IPS-15b (cell line): Measurements from ENCODE around the gene DDX39A.

Source experiments
- H3K27me3 ChIP-seq: one replicate; pipeline ENCODE4 v1.6.1; 2013; ENCODE audit warnings: low read length; ENCODE audit not compliant: control insufficient read depth, insufficient read depth
- H3K36me3 ChIP-seq: one replicate; pipeline ENCODE4 v1.6.1; 2013; ENCODE audit warnings: low read length; ENCODE audit not compliant: control insufficient read depth, insufficient read depth
- H3K4me1 ChIP-seq: one replicate; pipeline ENCODE4 v1.6.1; 2013; ENCODE audit warnings: mild to moderate bottlenecking, low read length; ENCODE audit not compliant: control insufficient read depth, insufficient read depth
- H3K4me3 ChIP-seq: one replicate; pipeline ENCODE4 v1.5.1; 2013; ENCODE audit warnings: low read depth, low read length
- H3K9ac ChIP-seq: one replicate; pipeline ENCODE4 v1.6.1; 2013; ENCODE audit warnings: low read depth, mild to moderate bottlenecking, low read length
- H3K9me3 ChIP-seq: one replicate; pipeline ENCODE4 v1.6.1; 2013; ENCODE audit warnings: mild to moderate bottlenecking, low read length; ENCODE audit not compliant: control insufficient read depth, insufficient read depth

DDX39A gene

GRCh38 chr19:14443632-14444216 is 24.6 kb upstream of the DDX39A start:
- Histone ChIP-seq H3K9me3 (no peaks in the 10 kb centered on the region), H3K36me3 (peaks cover 41% of the 10 kb centered on the region), H3K4me3 (no peak overlapping the region), H3K27me3 (no peaks in the 10 kb centered on the region), H3K9ac (no peak overlapping the region), H3K4me1 (no peaks in the 10 kb centered on the region)

- Histone ChIP-seq H3K9me3 (no peaks in the 10 kb centered on the region), H3K36me3 (peaks cover 36% of the 10 kb centered on the region), H3K27me3 (no peaks in the 10 kb centered on the region), H3K4me3 (no peak overlapping the region), H3K9ac (no peak overlapping the region), H3K4me1 (no peaks in the 10 kb centered on the region)
These were observed 23.9 kb upstream of the DDX39A start for GRCh38 chr19:14442891-14443631.

- no peaks in the 10 kb centered on the region for H3K27me3 ChIP-seq
- H3K4me3 ChIP-seq: no peak overlapping the region
- no peaks in the 10 kb centered on the region for H3K4me1 ChIP-seq
- H3K9ac ChIP-seq: peak overlapping the region; percentile 24
- peaks cover 33% of the 10 kb centered on the region for H3K36me3 ChIP-seq
- H3K9me3 ChIP-seq: no peaks in the 10 kb centered on the region
These were observed 22.1 kb upstream of the DDX39A start for GRCh38 chr19:14441041-14441938.

GRCh38 chr19:14440049-14440448 is 20.9 kb upstream of the DDX39A start:
- peak overlapping the region; percentile 24 for H3K9ac ChIP-seq
- H3K36me3 ChIP-seq: peaks cover 29% of the 10 kb centered on the region
- no peak overlapping the region for H3K4me3 ChIP-seq

GRCh38 chr19:14439014-14439413 is 19.9 kb upstream of the DDX39A start:
- Histone ChIP-seq H3K4me3 (no peak overlapping the region), H3K27me3 (no peaks in the 10 kb centered on the region), H3K36me3 (peaks cover 23% of the 10 kb centered on the region), H3K9ac (no peak overlapping the region), H3K4me1 (no peaks in the 10 kb centered on the region), H3K9me3 (no peaks in the 10 kb centered on the region)

More at GRCh38 chr19:14440049-14440448, 20.9 kb upstream of the DDX39A start:
- no peaks in the 10 kb centered on the region for H3K4me1 ChIP-seq
- H3K27me3 ChIP-seq: no peaks in the 10 kb centered on the region
- no peaks in the 10 kb centered on the region for H3K9me3 ChIP-seq

- Histone ChIP-seq H3K9ac (no peak overlapping the region), H3K27me3 (no peaks in the 10 kb centered on the region), H3K4me1 (no peaks in the 10 kb centered on the region), H3K4me3 (no peak overlapping the region), H3K36me3 (peaks cover 11% of the 10 kb centered on the region), H3K9me3 (no peaks in the 10 kb centered on the region)
These were observed 18.5 kb upstream of the DDX39A start for GRCh38 chr19:14437578-14438140.

DNA sequence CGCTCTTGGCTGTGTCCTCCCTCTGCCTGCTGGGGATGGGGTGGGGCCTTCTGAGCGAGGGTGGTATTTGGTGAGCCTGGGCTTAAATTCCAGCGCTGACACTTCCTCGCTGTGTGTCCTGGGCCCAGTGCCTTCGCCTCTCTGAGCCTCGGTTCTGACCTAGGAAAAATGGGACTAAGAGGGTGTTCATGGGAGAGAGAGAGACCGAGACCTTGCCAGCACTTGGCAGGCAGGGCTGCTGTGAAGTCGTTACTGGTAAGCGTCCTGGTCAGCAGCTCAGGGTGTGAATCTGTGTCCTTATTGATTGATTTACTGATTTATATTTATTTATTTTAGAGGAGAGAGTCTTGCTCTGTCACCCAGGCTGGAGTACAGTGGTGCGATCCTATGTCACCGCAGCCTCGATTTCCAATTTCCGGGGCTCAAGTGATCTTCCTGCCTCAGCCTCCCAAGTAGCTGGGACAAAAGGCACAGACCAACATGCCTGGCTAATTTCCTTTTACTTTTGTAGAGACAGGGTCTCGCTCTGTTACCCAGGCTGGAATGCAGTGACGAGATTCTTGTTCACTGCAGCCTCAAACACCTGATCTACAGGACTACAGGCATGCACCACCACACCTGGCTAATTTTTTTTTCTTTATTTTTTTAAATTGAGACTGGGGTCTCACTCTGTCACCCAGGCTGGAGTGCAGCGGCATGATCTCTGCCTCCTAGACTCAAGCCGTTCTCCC is 16.3 kb upstream of the DDX39A start:
- Histone ChIP-seq H3K9me3 (no peaks in the 10 kb centered on the region), H3K9ac (no peak overlapping the region), H3K4me3 (no peak overlapping the region), H3K27me3 (no peaks in the 10 kb centered on the region), H3K4me1 (no peaks in the 10 kb centered on the region), H3K36me3 (peaks cover 3% of the 10 kb centered on the region)

DNA sequence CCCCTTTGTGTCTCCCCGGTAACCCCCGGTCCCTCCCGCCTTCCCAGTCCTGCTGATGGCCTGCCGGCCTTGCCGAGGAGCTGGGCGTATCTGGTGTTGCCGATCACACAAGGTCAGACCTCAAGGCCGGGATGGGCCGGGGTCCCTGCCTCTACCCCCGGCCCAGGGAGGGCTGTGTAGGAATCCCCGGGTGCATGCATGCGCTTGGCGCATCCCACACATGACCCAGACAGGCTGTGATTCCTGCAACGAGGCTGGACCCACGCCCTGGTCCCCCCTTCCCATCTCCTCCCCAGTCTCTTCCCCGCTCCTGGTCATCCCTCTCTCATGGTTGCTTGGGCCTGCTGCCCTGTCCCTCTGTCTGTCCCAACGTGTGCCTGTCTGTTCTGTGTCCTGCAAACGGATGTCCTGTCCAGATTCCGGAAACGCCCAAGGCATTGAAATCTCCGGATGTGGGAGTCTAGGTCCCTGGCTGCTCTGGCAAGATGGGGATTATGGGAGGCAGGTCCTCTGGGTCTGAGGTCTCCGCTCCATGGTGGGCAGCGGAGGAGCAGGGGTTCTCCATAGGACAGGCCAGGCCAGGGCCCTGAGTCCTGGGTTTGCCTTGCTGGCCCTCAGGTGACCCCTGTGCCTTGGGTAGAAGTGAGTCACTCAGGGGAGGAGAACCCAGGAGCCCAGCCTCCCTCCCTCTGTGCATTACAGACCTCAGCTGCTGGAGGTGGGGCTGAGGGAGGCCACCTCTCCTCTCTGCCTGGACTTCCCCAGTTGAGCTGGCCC is 15.6 kb upstream of the DDX39A start:
- Histone ChIP-seq H3K4me1 (no peaks in the 10 kb centered on the region), H3K9ac (no peak overlapping the region), H3K36me3 (peaks cover 3% of the 10 kb centered on the region), H3K4me3 (no peak overlapping the region), H3K27me3 (no peaks in the 10 kb centered on the region), H3K9me3 (no peaks in the 10 kb centered on the region)

- Histone ChIP-seq H3K9ac (no peak overlapping the region), H3K4me3 (peak overlapping the region; percentile 70), H3K36me3 (peaks cover 3% of the 10 kb centered on the region), H3K27me3 (no peaks in the 10 kb centered on the region), H3K9me3 (no peaks in the 10 kb centered on the region), H3K4me1 (no peaks in the 10 kb centered on the region)
These were observed 14.7 kb upstream of the DDX39A start for GRCh38 chr19:14433554-14434501.
